ENCODE data around the gene STX1A. TPM values are rescaled to one million over a fixed set of nuclear protein-coding genes. Genes with fewer than 3 reads are reported as not detected.

STX1A gene
- total and polyA plus RNA-seq, 2 of the 8 experiments (the other 6 are each of a cell fraction or from before 2014, with no cell fraction given): 13.5 to 17.5 TPM

DNA sequence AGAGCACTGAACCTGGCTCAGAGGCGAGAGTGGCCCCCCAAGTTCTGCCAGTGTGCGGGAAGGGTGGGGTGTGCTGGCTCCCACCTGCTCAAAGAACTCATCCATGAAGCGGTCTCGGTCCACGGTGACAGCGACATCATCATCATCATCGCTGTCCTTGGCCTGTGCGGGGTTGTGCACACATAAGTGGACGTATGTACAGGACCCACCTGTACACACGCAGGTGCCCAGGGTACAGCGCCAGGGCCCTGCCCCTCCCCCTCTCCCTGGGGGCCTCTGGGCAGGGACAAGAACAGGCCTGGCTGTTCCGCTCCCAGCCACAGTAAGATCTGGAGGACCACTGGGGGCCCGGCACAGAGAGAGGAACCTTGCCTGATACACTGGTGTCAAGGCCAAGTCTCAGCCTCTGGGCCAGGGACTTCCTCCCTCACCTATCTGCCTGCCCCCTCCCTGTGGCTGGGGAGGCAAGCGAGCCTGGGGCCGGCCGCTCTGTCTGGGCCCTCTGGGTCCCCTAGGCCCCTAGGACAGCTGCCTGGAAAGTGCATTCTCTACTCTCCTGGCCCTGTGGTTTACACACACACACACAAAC, 10.4 kb downstream of the STX1A start:
- ChIA-PET CTCF (ENCODE audit: partially characterized antibody) (interaction anchor here (1.0 to 9.7 kb wide), 5 partner anchors 8 to 102 kb away, joined by 3 to 130 read pairs (median 4); no protein-coding TSS in a partner anchor), POLR2A (ENCODE audit: partially characterized antibody) (interaction anchor here (0.7 to 2.4 kb wide), 4 partner anchors 8 to 88 kb away, joined by 3 to 7 read pairs (median 4); no protein-coding TSS in a partner anchor)
- Histone ChIP-seq H3K14ac (ENCODE audit: insufficient read length) (no peak overlapping the region), H2AFZ (ENCODE audit: low read length) (no peak overlapping the region), H3K18ac (ENCODE audit: extremely low read depth, low read length) (no peak overlapping the region), H3K79me2 (ENCODE audit: control insufficient read depth in 1 of 2, insufficient read depth in 2 of 2, low read length in 2 of 2) (no peaks in the 10 kb centered on the region), H2AK5ac (ENCODE audit: low read depth, low read length) (no peak overlapping the region), H3K23me2 (ENCODE audit: low read depth, low read length) (no peaks in the 10 kb centered on the region), H3K79me1 (ENCODE audit: low read depth, low read length) (peaks cover 3% of the 10 kb centered on the region), H3K27me3 (replicated peaks in 1 of 4; ENCODE audit: control insufficient read depth in 3 of 4, extremely low read depth in 1 of 4, insufficient read depth in 3 of 4, low read length in 3 of 4) (no peaks in the 10 kb centered on the region; a peak in 1 of 7 replicates), H3K4me3 (ENCODE audit: extremely low read depth in 1 of 4, insufficient read depth in 2 of 4, low read depth in 3 of 4, low read length in 4 of 4) (no peak overlapping the region), H4K8ac (ENCODE audit: extremely low read depth, insufficient read depth, low read length) (peak overlapping the region; percentile 2; the same call in 1 of the 2 replicates), H3K4ac (replicated peaks; ENCODE audit: insufficient read length, low read depth, low read length) (no peak overlapping the region), H4K91ac (replicated peaks; ENCODE audit: insufficient read length, low read length) (no peak overlapping the region), H2BK5ac (ENCODE audit: low read depth, low read length) (no peak overlapping the region), H3K4me1 (replicated peaks in 1 of 4; ENCODE audit: control insufficient read depth in 3 of 4, insufficient read depth in 4 of 4, low read length in 3 of 4) (peaks cover 0 to 10% (median 6%) of the 10 kb centered on the region in 4 experiments; a peak in 6 of 7 replicates), H3K9ac (replicated peaks in 1 of 4; ENCODE audit: extremely low read depth in 1 of 4, low read depth in 3 of 4, low read length in 3 of 4) (no peak overlapping the region), H4K20me1 (replicated peaks in 1 of 2; ENCODE audit: control insufficient read depth in 1 of 2, insufficient read depth in 2 of 2, low read length in 2 of 2) (peaks cover 3 to 8% of the 10 kb centered on the region in 2 experiments), H2BK20ac (ENCODE audit: low read length) (no peak overlapping the region), H3K9me3 (ENCODE audit: insufficient read depth in 2 of 2, low read depth in 1 of 2, low read length in 1 of 2) (no peaks in the 10 kb centered on the region), H3K36me3 (ENCODE audit: control insufficient read depth in 2 of 4, insufficient read depth in 4 of 4, low read length in 3 of 4) (no peaks in the 10 kb centered on the region), H3K4me2 (ENCODE audit: insufficient read depth in 1 of 2, low read depth in 2 of 2, low read length in 2 of 2) (no peak overlapping the region), H3K27ac (ENCODE audit: low read depth, low read length) (no peak overlapping the region), H2BK15ac (ENCODE audit: low read length) (no peak overlapping the region), H4K5ac (ENCODE audit: insufficient read length, low read depth, low read length) (no peak overlapping the region), H3K23ac (ENCODE audit: insufficient read length) (no peak overlapping the region), H3K56ac (replicated peaks; ENCODE audit: insufficient read length, low read depth, low read length) (no peak overlapping the region), H2BK120ac (replicated peaks; ENCODE audit: low read depth, low read length) (no peak overlapping the region), H2BK12ac (ENCODE audit: low read depth, low read length) (no peak overlapping the region)
- no peak for TF ChIP-seq POU5F1 (IDR thresholded peaks at IDR 0.05; ENCODE audit: low read depth, low read length)
- no peak for TF ChIP-seq CBX5 (IDR thresholded peaks at IDR 0.05; ENCODE audit: low read depth, low read length)
- no peak for TF ChIP-seq POLR2AphosphoS5 (IDR thresholded peaks at IDR 0.05; ENCODE audit: low read depth, low read length)
- TF ChIP-seq HDAC6 (IDR thresholded peaks at IDR 0.05; ENCODE audit: low read depth, low read length): no peak
- no peak for TF ChIP-seq RNF2 (IDR thresholded peaks at IDR 0.05; ENCODE audit: borderline replicate concordance, low read depth, low read length, missing control alignments, poor library complexity, severe bottlenecking)
- 91% methylated on average over 16 of the region's 16 CpGs; no CpG with 5 or more reads in 1 of the 2 experiments for WGBS, 2 experiments (ENCODE audit: extremely low coverage in 1 of 2, insufficient coverage in 1 of 2, insufficient read length in 1 of 2, insufficient replicate concordance in 2 of 2, low coverage in 1 of 2, low lambda C conversion rate in 2 of 2, missing lambda C conversion rate in 1 of 2)
- DNase-seq (ENCODE audit: low read depth in 1 of 2, low spot score in 2 of 2) (no peak), FAIRE-seq (no peak)

All from H1 (cell line).